Right lobe of liver (tissue), 6 donors: ENCODE data around the gene TTLL6. TPM values are rescaled to one million over a fixed set of nuclear protein-coding genes. Genes with fewer than 3 reads are reported as not detected.

Experiments used
- ATAC-seq, 4 donors: fragments of 200-7000 bp; cut with Tn5 transposase; one replicate each; pipeline ENCODE4 v1.9.1; 2020; ENCODE audit warnings: mild to moderate bottlenecking in 4 of 4, moderate library complexity in 4 of 4
- DNase-seq, 3 donors: peaks; one replicate each; pipeline ENCODE4 v3.0.0-alpha.2; 2020
- H3K27ac ChIP-seq, 3 donors: fragments of 200-600 bp; one replicate each; pipeline ENCODE4 v1.8.0; 2022
- H3K27me3 ChIP-seq, 2 donors: fragments of 200-600 bp; one replicate each; pipeline ENCODE4 v1.8.0; 2022
- H3K36me3 ChIP-seq, 4 donors: fragments of 200-600 bp; sonication (generic) in 1 of 4; one replicate each; pipeline versions ENCODE4 v1.5.1 to v1.8.0; 2017 to 2022; ENCODE audit warnings: control low read depth in 1 of 4
- H3K4me1 ChIP-seq, 4 donors: fragments of 200-600 bp; sonication (generic) in 1 of 4; one replicate each; pipeline versions ENCODE4 v1.5.1 to v1.8.0; 2017 to 2022; ENCODE audit warnings: control low read depth in 1 of 4
- H3K4me3 ChIP-seq, 3 donors: fragments of 200-600 bp; one replicate each; pipeline ENCODE4 v1.8.0; 2022
- H3K9me3 ChIP-seq, 4 donors: fragments of 200-600 bp; sonication (generic) in 1 of 4; one replicate each; pipeline versions ENCODE4 v1.5.1 to v1.8.0; 2017 to 2022; ENCODE audit warnings: control low read depth in 1 of 4
- CTCF ChIP-seq, 4 donors: fragments of 200-600 bp in 3 of 4; fragments of 450-650 bp in 1 of 4; IDR thresholded peaks; one replicate each; pipeline versions ENCODE4 v1.5.1 to v1.8.0; 2016 to 2022; ENCODE audit warnings: antibody characterized with exemption in 4 of 4, mild to moderate bottlenecking in 2 of 4
- POLR2A ChIP-seq: fragments of 450-650 bp; IDR thresholded peaks from one replicate; pipeline ENCODE4 v1.6.1; 2017; ENCODE audit warnings: antibody characterized with exemption, mild to moderate bottlenecking
- WGBS: methylation state at CpG from one replicate; pipeline ENCODE4 v1.1.6; 2018; ENCODE audit warnings: low coverage, low lambda C conversion rate; ENCODE audit not compliant: insufficient coverage; ENCODE audit errors: missing lambda C conversion rate; 5-methylcytosine and 5-hydroxymethylcytosine counted together
- intact Hi-C, 2 donors: fragments of 100-400 bp; cut with DNase I; formaldehyde crosslinking; loops; one replicate each; pipeline versions ENCODE4 v1.11.2 to v1.14.1; 2022
- total RNA-seq, 6 experiments: library from RNA; depleted of rRNA in 2 of 6; stranded (reverse); fragments of >200 nt in 2 of 6; fragmentation: NEBNext Ultra II Directional in 3 of 6; extraction: Animal tissue kit (Norgen Biotek cat#: 25700) in 3 of 6; gene quantifications; one replicate each; pipeline versions ENCODE4 v1.1.0 to v1.2.4, GENCODE V29; 2016 to 2023
- donor health status: DM: no; HTN: yes; CAD: no.
- donor health status: DM: no; HTN: no; CAD: no.
- donor health status: DM: no; HTN: no; CAD: no.
- donor health status: DM: no; HTN: yes; CAD: no.
- donor health status: DM: no; HTN: yes; CAD: no.

The TTLL6 gene
- total RNA-seq, 6 experiments from 2014 or later = 0.12 TPM; not detected in 5

- Histone ChIP-seq H3K4me3 (no peak overlapping the region), H3K4me1 (peaks cover 0 to 9% (median 0%) of the 10 kb centered on the region in 4 donors), H3K36me3 (no peaks in the 10 kb centered on the region), H3K27ac (no peak overlapping the region), H3K27me3 (peaks cover 21 to 75% of the 10 kb centered on the region in 2 donors), H3K9me3 (no peaks in the 10 kb centered on the region)
- 8% methylated on average over 18 of the region's 32 CpGs for WGBS
- peak; percentile 85 to 89 (median 87) for DNase-seq
- intact Hi-C loops = loop anchor here in 1 of 2 donors (5.0 to 10.0 kb wide), 2 partner anchors 60 to 158 kb away; no protein-coding TSS in a partner anchor
- TF ChIP-seq CTCF (IDR thresholded peaks at IDR 0.05) (peak; percentile 58 to 81 (median 74)), POLR2A (no peak)
- peak; percentile 87 to 95 (median 92) for ATAC-seq
Observed at GRCh38 chr17:48724251-48725003, 92.6 kb downstream of the TTLL6 start.

- H3K4me3 ChIP-seq = no peak overlapping the region
- DNase-seq (no peak), ATAC-seq (no peak)
- no peaks in the 10 kb centered on the region for H3K9me3 ChIP-seq
- no peak overlapping the region for H3K27ac ChIP-seq
- intact Hi-C loops = loop anchor here in 1 of 2 donors (5.0 to 10.0 kb wide), 2 partner anchors 61 to 159 kb away; no protein-coding TSS in a partner anchor
- TF ChIP-seq CTCF (IDR thresholded peaks at IDR 0.05) (no peak), POLR2A (no peak)
- WGBS = 7% methylated on average over 30 of the region's 42 CpGs
- H3K4me1 ChIP-seq = peaks cover 0 to 9% (median 0%) of the 10 kb centered on the region in 4 donors
- H3K36me3 ChIP-seq = no peaks in the 10 kb centered on the region
- H3K27me3 ChIP-seq = peaks cover 27 to 81% of the 10 kb centered on the region in 2 donors
Observed at GRCh38 chr17:48723423-48724250, 93.4 kb downstream of the TTLL6 start.

GRCh38 chr17:48722915-48723422 is 94.1 kb downstream of the TTLL6 start, which contains the start of gene PRAC2:
Gene PRAC2, plus strand, starts transcription at chr17:48723185. Its CDS starts 1,226 bp downstream, at chr17:48724411.
- Histone ChIP-seq H3K36me3 (no peaks in the 10 kb centered on the region), H3K27ac (no peak within 1 kb of the TSS), H3K4me3 (no peak within 1 kb of the TSS), H3K9me3 (no peaks in the 10 kb centered on the region), H3K4me1 (peaks cover 0 to 9% (median 0%) of the 10 kb centered on the region in 4 donors), H3K27me3 (peaks cover 30 to 81% of the 10 kb centered on the region in 2 donors)
- ATAC-seq (no peak), DNase-seq (no peak)
- intact Hi-C loops = loop anchor here in 1 of 2 donors (5.0 to 10.0 kb wide), 2 partner anchors 62 to 159 kb away; no protein-coding TSS in a partner anchor
- WGBS = 3% methylated on average over 18 of the region's 21 CpGs
- TF ChIP-seq CTCF (IDR thresholded peaks at IDR 0.05) (no peak), POLR2A (no peak)

GRCh38 chr17:48722201-48722907 is 94.7 kb downstream of the TTLL6 start, which contains the start of gene PRAC1:
Gene PRAC1, minus strand, starts transcription at chr17:48722518. Its CDS starts 126 bp downstream, at chr17:48722392.
- Histone ChIP-seq H3K36me3 (no peaks in the 10 kb centered on the region), H3K9me3 (no peaks in the 10 kb centered on the region), H3K27me3 (peaks cover 34 to 81% of the 10 kb centered on the region in 2 donors), H3K27ac (no peak within 1 kb of the TSS), H3K4me3 (no peak within 1 kb of the TSS), H3K4me1 (peaks cover 0 to 9% (median 0%) of the 10 kb centered on the region in 4 donors)
- DNase-seq (no peak), ATAC-seq (no peak)
- intact Hi-C loops = loop anchor here in 1 of 2 donors (5.0 to 10.0 kb wide), 2 partner anchors 62 to 160 kb away; no protein-coding TSS in a partner anchor
- no peak for TF ChIP-seq POLR2A
- TF ChIP-seq CTCF (IDR thresholded peaks at IDR 0.05) = no peak
- 7% methylated on average over 12 of the region's 21 CpGs for WGBS
